ENCODE measurements around the gene ADAP2.
"Not testable (repeated sequence)": the region's sequence is repeated elsewhere in the genome, so short reads cannot be mapped to it uniquely, and the experiment has no call there.

Gene ADAP2

GRCh38 chr17:30931582-30931981 lies 9.8 kb downstream of the ADAP2 start:
- DNase-seq: not testable (repeated sequence)

GRCh38 chr17:30933966-30934365 lies 12.2 kb downstream of the ADAP2 start:
- DNase-seq: no peak

GRCh38 chr17:30939051-30939689 lies 17.4 kb downstream of the ADAP2 start:
- DNase-seq: no peak

GRCh38 chr17:30942308-30943079 lies 20.7 kb downstream of the ADAP2 start:
- no peak for DNase-seq

- DNase-seq: no peak
Observed at GRCh38 chr17:30947796-30948195, 26.1 kb downstream of the ADAP2 start.

- no peak for DNase-seq
Observed at GRCh38 chr17:30950189-30950588, 28.4 kb downstream of the ADAP2 start.

GRCh38 chr17:30950669-30951399 lies 29.1 kb downstream of the ADAP2 start:
- DNase-seq: no peak

- DNase-seq: no peak
Observed at GRCh38 chr17:30952638-30953393, 31.1 kb downstream of the ADAP2 start.

- no peak for DNase-seq
Observed at GRCh38 chr17:30954046-30954830, 32.5 kb downstream of the ADAP2 start.

GRCh38 chr17:30956764-30957374 lies 35.1 kb downstream of the ADAP2 start:
- no peak for DNase-seq

- DNase-seq: no peak
Observed at GRCh38 chr17:30957741-30958140, 36.0 kb downstream of the ADAP2 start.

GRCh38 chr17:30958187-30958586 lies 36.4 kb downstream of the ADAP2 start:
- DNase-seq: no peak

- DNase-seq: no peak
Observed at GRCh38 chr17:30961209-30962188, 39.8 kb downstream of the ADAP2 start.

- DNase-seq: not testable (repeated sequence)
Observed at GRCh38 chr17:30964312-30964711, 42.6 kb downstream of the ADAP2 start.

- DNase-seq: no peak
Observed at GRCh38 chr17:30964876-30965275, 43.1 kb downstream of the ADAP2 start.

- no peak for DNase-seq
Observed at GRCh38 chr17:30965686-30966085, 43.9 kb downstream of the ADAP2 start.

GRCh38 chr17:30967911-30968310 lies 46.2 kb downstream of the ADAP2 start:
- DNase-seq: not testable (repeated sequence)

GRCh38 chr17:30969989-30970830 lies 48.5 kb downstream of the ADAP2 start:
- DNase-seq: no peak

- DNase-seq: peak; percentile 63
Observed at GRCh38 chr17:30970831-30971567, 49.3 kb downstream of the ADAP2 start, which contains the start of gene RNF135. RNF135 (plus strand) TSS chr17:30971039; CDS start chr17:30971074, 35 bp downstream.

Data from stimulated activated CD4-positive, alpha-beta T cell treated with anti-CD3 and anti-CD28 coated beads, Interleukin-4, amount 100 ng/mL, for 1 hour (primary cell).